A549 (cell line): ENCODE data around the gene JARID2. TPM values are rescaled to one million over a fixed set of nuclear protein-coding genes. Genes with fewer than 3 reads are reported as not detected.

Experiments
- ATAC-seq, 2 experiments: fragments of 200-7000 bp in 1 of 2; fragments of >200 bp in 1 of 2; cut with Nextera tagmentation in 1 of 2; cut with Tn5 transposase in 1 of 2; 3 replicates each; pipeline versions ENCODE4 v1.8.0 to v1.9.1; 2018 to 2020; ENCODE audit warnings: mild to moderate bottlenecking in 1 of 2, moderate library complexity in 1 of 2
- CTCF ChIA-PET: fragments of 300-600 bp; sonication (Branson Sonifier 250); formaldehyde crosslinking; extraction: SDS; loops from one replicate; lab custom pipeline; 2021; ENCODE audit warnings: antibody characterized with exemption, inconsistent platforms; lab: Yijun Ruan, JAX
- POLR2A ChIA-PET: fragments of 350-600 bp; formaldehyde crosslinking; extraction: SDS; loops from one replicate; lab custom pipeline; 2021; ENCODE audit warnings: antibody characterized with exemption, inconsistent platforms; lab: Yijun Ruan, JAX
- DNase-seq, 2 experiments: peaks; one replicate each; pipeline versions ENCODE4 v3.0.0 to v3.0.0-alpha.2; 2011 to 2016; ENCODE audit warnings: low read depth in 1 of 2, low spot score in 1 of 2
- FAIRE-seq: peaks from 2 replicates; lab custom pipeline; 2011; peaks lifted over from hg19 to GRCh38; lab: Jason Lieb, UNC
- H3K27ac ChIP-seq, 2 experiments: fragments of >200 bp; sonication (Bioruptor Twin); formaldehyde crosslinking; 3 replicates each; pipeline ENCODE4 v1.5.1; 2016 to 2017
- H3K4me1 ChIP-seq: fragments of >200 bp; sonication (Bioruptor Twin); formaldehyde crosslinking; 3 replicates; pipeline ENCODE4 v1.6.1; 2016
- H3K4me2 ChIP-seq: fragments of >200 bp; sonication (Bioruptor Twin); formaldehyde crosslinking; 3 replicates; pipeline ENCODE4 v1.6.1; 2016
- H3K4me3 ChIP-seq: fragments of >200 bp; sonication (Bioruptor Twin); formaldehyde crosslinking; 3 replicates; pipeline ENCODE4 v1.5.1; 2016
- H3K9me3 ChIP-seq: fragments of >200 bp; sonication (Bioruptor Twin); formaldehyde crosslinking; 3 replicates; pipeline ENCODE4 v1.6.1; 2016
- EHF ChIP-seq: fragments of 250-450 bp; sonication (Bioruptor Pico); IDR thresholded peaks from 2 replicates; pipeline ENCODE4 v1.5.0; 2020; ENCODE audit warnings: mild to moderate bottlenecking
- GATA3 ChIP-seq: IDR thresholded peaks from 2 replicates; pipeline ENCODE4 v1.6.1; 2012; ENCODE audit warnings: borderline replicate concordance
- HOXB13 ChIP-seq: fragments of 250-450 bp; sonication (Bioruptor Pico); IDR thresholded peaks from 2 replicates; pipeline ENCODE4 v1.5.0; 2020; ENCODE audit warnings: low read depth, mild to moderate bottlenecking, moderate library complexity
- HOXB5 ChIP-seq: fragments of 250-450 bp; sonication (Bioruptor Pico); IDR thresholded peaks from 2 replicates; pipeline ENCODE4 v1.5.0; 2020; ENCODE audit warnings: mild to moderate bottlenecking, moderate library complexity
- KDM1A ChIP-seq: fragments of 200-600 bp; sonication (generic); IDR thresholded peaks from 2 replicates; pipeline ENCODE4 v1.6.1; 2016; ENCODE audit warnings: low read depth, mild to moderate bottlenecking
- KDM5A ChIP-seq: fragments of 200-600 bp; sonication (generic); IDR thresholded peaks from 2 replicates; pipeline ENCODE4 v1.6.1; 2016; ENCODE audit warnings: antibody characterized with exemption, mild to moderate bottlenecking
- MAZ ChIP-seq: fragments of 150-350 bp; IDR thresholded peaks from 2 replicates; pipeline ENCODE4 v1.6.1; 2014; ENCODE audit warnings: antibody characterized with exemption, low read depth, low read length, borderline replicate concordance
- NFE2L2 ChIP-seq: fragments of 150-350 bp; conservative IDR thresholded peaks from 2 replicates; pipeline ENCODE4 v1.6.1; 2014; ENCODE audit warnings: low read length
- RCOR1 ChIP-seq: fragments of 150-350 bp; IDR thresholded peaks from 2 replicates; pipeline ENCODE4 v1.6.1; 2014; ENCODE audit warnings: antibody characterized with exemption, low read length, low read depth
- RFX5 ChIP-seq: fragments of 450-650 bp; IDR thresholded peaks from 2 replicates; pipeline ENCODE4 v1.7.1; 2014; ENCODE audit warnings: antibody characterized with exemption, mild to moderate bottlenecking, moderate library complexity
- RNF2 ChIP-seq: fragments of 200-600 bp; sonication (generic); IDR thresholded peaks from 2 replicates; pipeline ENCODE4 v1.6.1; 2016; ENCODE audit warnings: low read depth, mild to moderate bottlenecking, antibody characterized with exemption, moderate library complexity, borderline replicate concordance
- SMC3 ChIP-seq: fragments of >200 bp; sonication (Bioruptor Twin); formaldehyde crosslinking; IDR thresholded peaks from 3 replicates; pipeline ENCODE4 v1.6.1; 2018; ENCODE audit warnings: inconsistent platforms
- ZNF302 ChIP-seq: fragments of 250-450 bp; sonication (Bioruptor Pico); IDR thresholded peaks from 2 replicates; pipeline ENCODE4 v1.9.0; 2021; ENCODE audit warnings: inconsistent platforms, mild to moderate bottlenecking, moderate library complexity
- ZSCAN20 ChIP-seq: fragments of 250-450 bp; sonication (Bioruptor Pico); IDR thresholded peaks from 2 replicates; pipeline ENCODE4 v1.8.0; 2022; ENCODE audit warnings: mild to moderate bottlenecking, moderate library complexity
- WGBS: methylation state at CpG from one replicate; pipeline ENCODE4 v1.1.6; 2017; ENCODE audit errors: missing lambda C conversion rate; 5-methylcytosine and 5-hydroxymethylcytosine counted together
- polyA plus RNA-seq, 4 experiments: library from polyadenylated mRNA; depleted of rRNA in 3 of 4; stranded (reverse); fragments of >200 nt; fragmentation: RNase III in 1 of 4; extraction: RNeasy Plus Mini Kit Qiagen cat#74134 plus additional on column Dnase treatment in 1 of 4; gene quantifications; 2 replicates in 3 of 4; 3 replicates in 1 of 4; pipeline ENCODE4 v1.2.3, GENCODE V29; 2011 to 2017
- TF ChIP-seq, protein P1 (sequence below): fragments of >200 bp; sonication (Bioruptor Twin); formaldehyde crosslinking; IDR thresholded peaks from 3 replicates; pipeline ENCODE4 v1.6.1; 2016
- TF ChIP-seq, protein P2 (sequence below): fragments of 450-650 bp; IDR thresholded peaks from 2 replicates; pipeline ENCODE4 v1.6.1; 2014; ENCODE audit warnings: antibody characterized with exemption
- TF ChIP-seq, protein P3 (sequence below): fragments of 150-350 bp; IDR thresholded peaks from 2 replicates; pipeline ENCODE4 v1.6.1; 2014; ENCODE audit warnings: low read depth, mild to moderate bottlenecking, low read length
- TF ChIP-seq, protein P4 (sequence below): fragments of 200-600 bp; sonication (generic); IDR thresholded peaks from 2 replicates; pipeline ENCODE4 v1.6.1; 2016; ENCODE audit warnings: antibody characterized with exemption, mild to moderate bottlenecking, moderate library complexity

The JARID2 gene
- polyA plus RNA-seq, 2 of the 4 experiments (the other 2 are of a cell fraction): 7.8 to 8.3 TPM

DNA sequence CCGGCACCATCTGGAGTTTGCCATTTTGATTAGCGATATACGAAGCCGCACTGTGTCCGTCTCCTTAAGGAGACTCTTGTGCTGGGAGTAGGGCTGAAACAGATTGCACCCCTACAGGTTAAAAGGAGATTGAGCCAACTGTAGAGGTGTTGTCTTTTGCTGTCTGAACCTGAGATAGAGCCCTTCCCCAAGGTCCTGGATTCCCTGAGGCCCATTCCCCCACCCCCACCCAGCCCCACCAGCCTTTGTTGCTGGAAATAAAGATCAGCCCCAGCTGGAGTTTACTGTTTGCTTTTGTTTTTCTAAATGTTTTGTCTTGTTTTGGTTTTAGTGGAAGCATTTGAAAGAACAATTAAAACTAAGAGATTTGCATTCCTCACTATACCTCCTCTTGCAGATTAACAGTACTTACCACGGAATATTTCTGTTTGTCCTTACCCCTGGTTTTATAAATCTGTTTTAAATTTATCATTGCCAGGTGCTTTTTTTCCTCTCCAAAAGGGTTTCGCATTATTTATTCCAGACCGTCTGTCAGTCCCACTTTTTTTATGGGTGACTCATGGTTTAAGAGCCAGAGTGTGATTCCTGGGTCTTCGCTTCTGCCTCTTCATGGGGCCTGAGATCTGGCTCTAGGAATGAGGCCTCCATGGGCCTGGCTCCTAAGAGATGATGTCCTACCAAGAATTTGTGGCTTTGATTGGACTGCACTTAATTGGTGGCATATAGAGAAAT is 247.7 kb downstream of the JARID2 start:
- no peaks in the 10 kb centered on the region for H3K4me1 ChIP-seq
- no peak overlapping the region for H3K4me3 ChIP-seq
- H3K4me2 ChIP-seq: no peak overlapping the region
- TF ChIP-seq GATA3: no peak
- DNase-seq (no peak), FAIRE-seq (no peak), ATAC-seq (no peak)
- H3K27ac ChIP-seq: no peak overlapping the region
- no peaks in the 10 kb centered on the region for H3K9me3 ChIP-seq
- CTCF ChIA-PET: interaction anchor here (1.0 kb wide), 1 partner anchor 11 kb away, joined by 4 read pairs; no protein-coding TSS in a partner anchor
- POLR2A ChIA-PET: no interaction called here
- WGBS: 90% methylated on average over 9 of the region's 9 CpGs

DNA sequence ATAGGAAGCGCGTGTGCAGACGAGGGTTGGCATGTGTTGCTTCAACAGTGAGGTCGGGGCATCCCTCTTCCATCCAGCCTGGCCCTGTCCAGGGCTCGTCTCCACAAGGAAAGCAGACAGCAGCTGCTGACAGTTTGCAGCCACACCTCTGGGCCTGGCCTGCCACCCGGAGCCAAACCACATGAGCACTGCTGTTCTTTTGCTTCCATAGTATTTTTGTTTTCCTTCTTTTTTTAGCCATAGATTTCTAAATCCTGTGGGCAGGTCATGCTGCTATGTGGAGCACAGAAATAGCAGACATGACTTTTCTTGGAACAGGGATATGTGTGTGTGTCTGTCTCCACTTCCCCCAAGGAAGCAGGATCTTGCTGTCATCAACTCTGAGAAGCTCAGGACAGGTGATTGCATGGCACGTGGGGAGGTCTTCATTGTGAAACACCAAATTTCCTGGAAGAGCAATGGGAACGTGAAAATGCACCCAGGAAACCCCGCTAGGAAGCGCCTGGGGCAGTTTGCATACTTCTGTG is 249.6 kb downstream of the JARID2 start:
- TF ChIP-seq, protein P1, sequence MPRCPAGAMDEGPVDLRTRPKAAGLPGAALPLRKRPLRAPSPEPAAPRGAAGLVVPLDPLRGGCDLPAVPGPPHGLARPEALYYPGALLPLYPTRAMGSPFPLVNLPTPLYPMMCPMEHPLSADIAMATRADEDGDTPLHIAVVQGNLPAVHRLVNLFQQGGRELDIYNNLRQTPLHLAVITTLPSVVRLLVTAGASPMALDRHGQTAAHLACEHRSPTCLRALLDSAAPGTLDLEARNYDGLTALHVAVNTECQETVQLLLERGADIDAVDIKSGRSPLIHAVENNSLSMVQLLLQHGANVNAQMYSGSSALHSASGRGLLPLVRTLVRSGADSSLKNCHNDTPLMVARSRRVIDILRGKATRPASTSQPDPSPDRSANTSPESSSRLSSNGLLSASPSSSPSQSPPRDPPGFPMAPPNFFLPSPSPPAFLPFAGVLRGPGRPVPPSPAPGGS: no peak
- TF ChIP-seq MAZ: no peak
- TF ChIP-seq, protein P2, sequence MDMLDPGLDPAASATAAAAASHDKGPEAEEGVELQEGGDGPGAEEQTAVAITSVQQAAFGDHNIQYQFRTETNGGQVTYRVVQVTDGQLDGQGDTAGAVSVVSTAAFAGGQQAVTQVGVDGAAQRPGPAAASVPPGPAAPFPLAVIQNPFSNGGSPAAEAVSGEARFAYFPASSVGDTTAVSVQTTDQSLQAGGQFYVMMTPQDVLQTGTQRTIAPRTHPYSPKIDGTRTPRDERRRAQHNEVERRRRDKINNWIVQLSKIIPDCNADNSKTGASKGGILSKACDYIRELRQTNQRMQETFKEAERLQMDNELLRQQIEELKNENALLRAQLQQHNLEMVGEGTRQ: no peak
- TF ChIP-seq, protein P3, sequence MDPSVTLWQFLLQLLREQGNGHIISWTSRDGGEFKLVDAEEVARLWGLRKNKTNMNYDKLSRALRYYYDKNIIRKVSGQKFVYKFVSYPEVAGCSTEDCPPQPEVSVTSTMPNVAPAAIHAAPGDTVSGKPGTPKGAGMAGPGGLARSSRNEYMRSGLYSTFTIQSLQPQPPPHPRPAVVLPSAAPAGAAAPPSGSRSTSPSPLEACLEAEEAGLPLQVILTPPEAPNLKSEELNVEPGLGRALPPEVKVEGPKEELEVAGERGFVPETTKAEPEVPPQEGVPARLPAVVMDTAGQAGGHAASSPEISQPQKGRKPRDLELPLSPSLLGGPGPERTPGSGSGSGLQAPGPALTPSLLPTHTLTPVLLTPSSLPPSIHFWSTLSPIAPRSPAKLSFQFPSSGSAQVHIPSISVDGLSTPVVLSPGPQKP: no peak
- TF ChIP-seq KDM1A: no peak
- no peak for TF ChIP-seq NFE2L2
- TF ChIP-seq RFX5: no peak
- TF ChIP-seq, protein P4, sequence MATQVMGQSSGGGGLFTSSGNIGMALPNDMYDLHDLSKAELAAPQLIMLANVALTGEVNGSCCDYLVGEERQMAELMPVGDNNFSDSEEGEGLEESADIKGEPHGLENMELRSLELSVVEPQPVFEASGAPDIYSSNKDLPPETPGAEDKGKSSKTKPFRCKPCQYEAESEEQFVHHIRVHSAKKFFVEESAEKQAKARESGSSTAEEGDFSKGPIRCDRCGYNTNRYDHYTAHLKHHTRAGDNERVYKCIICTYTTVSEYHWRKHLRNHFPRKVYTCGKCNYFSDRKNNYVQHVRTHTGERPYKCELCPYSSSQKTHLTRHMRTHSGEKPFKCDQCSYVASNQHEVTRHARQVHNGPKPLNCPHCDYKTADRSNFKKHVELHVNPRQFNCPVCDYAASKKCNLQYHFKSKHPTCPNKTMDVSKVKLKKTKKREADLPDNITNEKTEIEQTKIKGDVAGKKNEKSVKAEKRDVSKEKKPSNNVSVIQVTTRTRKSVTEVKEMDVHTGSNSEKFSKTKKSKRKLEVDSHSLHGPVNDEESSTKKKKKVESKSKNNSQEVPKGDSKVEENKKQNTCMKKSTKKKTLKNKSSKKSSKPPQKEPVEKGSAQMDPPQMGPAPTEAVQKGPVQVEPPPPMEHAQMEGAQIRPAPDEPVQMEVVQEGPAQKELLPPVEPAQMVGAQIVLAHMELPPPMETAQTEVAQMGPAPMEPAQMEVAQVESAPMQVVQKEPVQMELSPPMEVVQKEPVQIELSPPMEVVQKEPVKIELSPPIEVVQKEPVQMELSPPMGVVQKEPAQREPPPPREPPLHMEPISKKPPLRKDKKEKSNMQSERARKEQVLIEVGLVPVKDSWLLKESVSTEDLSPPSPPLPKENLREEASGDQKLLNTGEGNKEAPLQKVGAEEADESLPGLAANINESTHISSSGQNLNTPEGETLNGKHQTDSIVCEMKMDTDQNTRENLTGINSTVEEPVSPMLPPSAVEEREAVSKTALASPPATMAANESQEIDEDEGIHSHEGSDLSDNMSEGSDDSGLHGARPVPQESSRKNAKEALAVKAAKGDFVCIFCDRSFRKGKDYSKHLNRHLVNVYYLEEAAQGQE: no peak
- no peak for TF ChIP-seq HOXB5
- TF ChIP-seq RNF2: no peak
- TF ChIP-seq SMC3: no peak
- no peak for TF ChIP-seq ZNF302 (CRISPR knock-in tag)
- TF ChIP-seq RCOR1: no peak
- no peak for TF ChIP-seq HOXB13 (CRISPR knock-in tag)
- no peak for TF ChIP-seq EHF (CRISPR knock-in tag)
- no peak for TF ChIP-seq KDM5A
- TF ChIP-seq ZSCAN20: no peak
- DNase-seq (no peak), ATAC-seq (no peak), FAIRE-seq (no peak)
- Histone ChIP-seq H3K27ac (no peak overlapping the region), H3K9me3 (no peaks in the 10 kb centered on the region), H3K4me3 (no peak overlapping the region), H3K4me2 (no peak overlapping the region), H3K4me1 (no peaks in the 10 kb centered on the region)
- 89% methylated on average over 10 of the region's 10 CpGs for WGBS
- CTCF ChIA-PET: no interaction called here
- POLR2A ChIA-PET: no interaction called here
